GM12864 (cell line): Measurements from ENCODE around the gene SPATA16.
"Not testable (repeated sequence)": the region's sequence is repeated elsewhere in the genome, so short reads cannot be mapped to it uniquely, and the experiment has no call there.

Experiments used
- DNase-seq: peaks from one replicate; pipeline ENCODE4 v3.0.0-alpha.2; 2011; ENCODE audit warnings: low read depth
- H3K4me3 ChIP-seq: 2 replicates; pipeline ENCODE4 v1.5.1; 2011; ENCODE audit warnings: mild to moderate bottlenecking, low read depth, low read length, control low read depth
- CTCF ChIP-seq: IDR thresholded peaks from 2 replicates; pipeline ENCODE4 v1.5.1; 2011; ENCODE audit warnings: low read depth, mild to moderate bottlenecking, moderate library complexity, low read length, control low read depth, inconsistent platforms; ENCODE audit errors: missing control alignments

Gene SPATA16

GRCh38 chr3:172869784-172870518 lies 271.1 kb downstream of the SPATA16 start:
- H3K4me3 ChIP-seq = no peak overlapping the region
- DNase-seq = no peak
- no peak for TF ChIP-seq CTCF

- no peak for DNase-seq
- TF ChIP-seq CTCF = no peak
Measured at GRCh38 chr3:172869368-172869771, 271.7 kb downstream of the SPATA16 start.

GRCh38 chr3:172868582-172869200 lies 272.3 kb downstream of the SPATA16 start:
- no peak overlapping the region for H3K4me3 ChIP-seq
- no peak for TF ChIP-seq CTCF
- DNase-seq = no peak

More at GRCh38 chr3:172869368-172869771, 271.7 kb downstream of the SPATA16 start:
- no peak overlapping the region for H3K4me3 ChIP-seq

- DNase-seq, H3K4me3 ChIP-seq: not testable (repeated sequence)
Measured at GRCh38 chr3:172866726-172867350, 274.2 kb downstream of the SPATA16 start.

GRCh38 chr3:172859041-172859440 lies 282.0 kb downstream of the SPATA16 start:
- no peak overlapping the region for H3K4me3 ChIP-seq
- TF ChIP-seq CTCF = no peak
- DNase-seq = no peak

- no peak for TF ChIP-seq CTCF
- DNase-seq = no peak
- H3K4me3 ChIP-seq = no peak overlapping the region
Measured at GRCh38 chr3:172856795-172857742, 284.0 kb downstream of the SPATA16 start.

GRCh38 chr3:172855037-172855436 lies 286.0 kb downstream of the SPATA16 start:
- DNase-seq = no peak
- no peak overlapping the region for H3K4me3 ChIP-seq
- TF ChIP-seq CTCF = no peak
